Measurements from ENCODE around the gene KERA.
"Not testable (repeated sequence)": the region's sequence is repeated elsewhere in the genome, so short reads cannot be mapped to it uniquely, and the experiment has no call there.

Gene KERA, protein sequence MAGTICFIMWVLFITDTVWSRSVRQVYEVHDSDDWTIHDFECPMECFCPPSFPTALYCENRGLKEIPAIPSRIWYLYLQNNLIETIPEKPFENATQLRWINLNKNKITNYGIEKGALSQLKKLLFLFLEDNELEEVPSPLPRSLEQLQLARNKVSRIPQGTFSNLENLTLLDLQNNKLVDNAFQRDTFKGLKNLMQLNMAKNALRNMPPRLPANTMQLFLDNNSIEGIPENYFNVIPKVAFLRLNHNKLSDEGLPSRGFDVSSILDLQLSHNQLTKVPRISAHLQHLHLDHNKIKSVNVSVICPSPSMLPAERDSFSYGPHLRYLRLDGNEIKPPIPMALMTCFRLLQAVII

DNA sequence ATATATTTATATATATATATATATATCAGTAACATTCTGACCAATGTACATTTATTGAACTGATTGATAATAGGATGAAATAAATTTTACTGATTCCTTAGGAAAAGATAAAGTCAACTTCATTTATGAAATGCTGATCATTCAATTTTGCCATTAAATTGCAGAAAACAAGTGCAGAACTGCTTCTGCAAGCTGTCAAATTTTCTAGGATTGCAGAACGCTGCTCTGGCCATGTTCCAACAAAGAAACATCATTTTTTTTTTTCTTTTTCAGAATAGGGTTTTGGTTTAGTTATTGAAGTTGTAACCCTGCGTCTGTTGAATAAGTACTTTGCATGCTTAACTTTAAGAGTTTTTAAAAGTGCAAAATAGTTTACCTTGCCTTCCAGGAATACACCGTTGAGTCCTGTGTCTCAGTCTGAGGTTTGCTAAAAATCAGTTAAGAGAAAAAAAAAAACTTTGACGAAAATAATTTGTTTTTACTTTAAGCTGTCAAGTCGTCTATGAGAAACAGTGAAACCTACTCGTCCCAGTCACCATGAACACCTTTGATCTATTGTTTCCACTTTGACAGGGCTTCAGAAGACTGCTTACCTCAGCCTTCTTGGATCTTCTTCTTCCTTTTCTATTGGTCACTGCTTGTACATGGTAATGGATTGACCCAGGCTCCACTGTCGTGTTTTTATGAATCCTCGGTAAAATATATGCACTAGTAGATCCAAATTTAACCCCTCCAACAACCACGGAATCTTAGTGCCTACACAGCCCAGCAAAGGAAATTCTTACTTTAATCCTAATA is at the start of gene KERA:
KERA (minus strand) TSS at position 657 of the 798 bp plus-strand sequence. CDS start 1,743 bp downstream, outside the sequence.
- DNase-seq: no peak

DNA sequence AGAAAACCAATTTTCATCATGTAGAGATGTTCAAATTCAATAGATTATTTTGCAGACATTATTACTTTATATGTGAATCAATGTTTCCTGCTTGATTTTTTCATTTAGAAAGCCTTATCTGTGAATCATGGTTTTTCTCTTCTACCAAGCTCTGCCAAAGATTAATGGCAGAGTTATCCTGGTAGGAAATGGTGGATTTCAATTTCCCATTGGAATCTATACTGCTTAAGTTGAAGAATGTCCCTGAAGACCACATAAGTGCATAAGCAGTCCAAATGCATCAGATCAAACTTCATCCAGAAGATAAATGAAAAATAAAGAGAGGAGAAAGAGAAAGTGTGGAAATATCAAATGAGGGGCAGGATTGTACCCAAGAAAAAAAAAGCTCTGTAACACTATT is 48.5 kb upstream of the KERA start:
- DNase-seq: no peak

DNA sequence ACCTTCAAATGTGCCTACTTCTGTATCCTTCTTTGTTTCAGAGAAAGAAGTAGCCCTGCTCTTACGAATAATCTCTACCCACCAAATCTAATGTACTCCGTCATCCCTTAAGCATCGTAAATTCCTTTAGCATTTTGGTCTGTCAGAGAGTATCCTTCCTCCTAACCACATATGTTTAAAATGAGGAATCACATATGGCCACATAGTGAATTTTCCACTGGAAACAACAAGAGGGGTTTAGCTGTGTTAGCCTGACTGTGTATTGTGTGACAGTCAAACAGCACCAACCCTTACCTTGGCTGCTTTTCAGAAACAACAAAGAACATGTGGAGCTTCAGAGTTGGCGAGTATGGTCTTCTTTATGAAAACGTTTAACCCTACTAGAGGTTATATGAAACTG is 48.0 kb upstream of the KERA start:
- no peak for DNase-seq

DNA sequence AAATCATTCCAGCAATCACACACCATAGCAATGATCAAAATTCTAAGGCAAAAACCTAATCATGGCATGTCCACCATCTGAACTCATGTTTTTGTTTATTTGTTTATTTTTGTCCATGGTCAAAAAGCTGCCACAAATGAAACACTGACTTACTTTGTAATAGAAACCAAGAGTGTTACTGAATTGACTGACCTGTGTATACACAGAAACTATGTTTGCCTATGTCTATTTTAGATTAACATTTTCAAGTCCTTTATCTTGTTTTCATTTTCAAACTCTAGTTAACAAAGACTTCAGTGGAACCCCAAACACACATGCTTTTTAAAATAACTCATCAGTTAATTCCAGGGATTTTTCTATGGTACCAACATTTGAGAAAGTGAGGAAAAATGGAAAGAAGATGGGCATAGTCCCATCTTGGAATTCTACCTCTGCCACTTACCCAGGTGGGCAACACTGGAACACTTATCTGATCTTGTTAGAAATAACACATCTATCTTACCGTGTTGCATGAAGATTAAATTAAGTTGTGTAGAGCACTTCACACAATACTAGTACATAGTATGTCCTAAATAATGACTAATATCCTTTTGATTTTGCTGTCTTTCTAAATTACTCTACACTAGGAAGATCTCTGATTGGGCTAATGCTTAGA is 47.1 kb upstream of the KERA start:
- no peak for DNase-seq

DNA sequence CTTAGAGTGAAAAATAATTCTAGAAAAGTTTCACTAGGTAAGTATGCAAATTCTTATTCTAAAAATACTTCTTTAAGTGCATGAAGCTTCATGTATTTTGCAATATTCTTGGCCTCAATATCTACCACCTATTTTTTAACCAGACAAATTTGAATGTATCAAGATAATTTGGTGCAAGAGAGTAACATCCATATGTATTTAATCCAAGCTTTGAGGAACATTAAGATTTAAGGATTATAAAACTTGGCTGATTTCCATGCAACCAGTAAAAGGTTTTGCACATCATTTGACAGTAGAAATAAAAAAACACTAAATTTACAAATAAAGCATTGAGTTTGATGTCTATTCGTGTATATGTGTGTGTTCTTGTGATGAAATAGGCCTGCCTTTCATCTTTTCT is 45.8 kb upstream of the KERA start:
- DNase-seq: no peak

DNA sequence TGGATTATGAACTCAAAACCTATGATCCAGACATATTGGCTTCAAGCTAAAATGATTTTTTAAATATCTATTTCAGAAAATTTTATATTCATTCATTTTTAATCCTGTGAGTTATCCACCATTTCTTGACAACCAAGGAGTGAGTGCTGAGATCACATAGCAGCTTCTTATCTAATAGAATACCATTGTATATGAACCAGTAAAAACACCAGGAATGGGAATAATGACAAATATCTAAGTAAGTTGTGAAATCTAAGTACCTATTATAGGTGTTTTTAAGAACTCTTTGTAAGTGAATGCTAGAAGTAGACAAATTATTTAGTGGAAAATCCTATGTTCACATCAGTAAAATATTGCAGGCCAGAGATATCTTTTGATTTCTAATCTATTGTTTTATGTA is 45.3 kb upstream of the KERA start:
- no peak for DNase-seq

DNA sequence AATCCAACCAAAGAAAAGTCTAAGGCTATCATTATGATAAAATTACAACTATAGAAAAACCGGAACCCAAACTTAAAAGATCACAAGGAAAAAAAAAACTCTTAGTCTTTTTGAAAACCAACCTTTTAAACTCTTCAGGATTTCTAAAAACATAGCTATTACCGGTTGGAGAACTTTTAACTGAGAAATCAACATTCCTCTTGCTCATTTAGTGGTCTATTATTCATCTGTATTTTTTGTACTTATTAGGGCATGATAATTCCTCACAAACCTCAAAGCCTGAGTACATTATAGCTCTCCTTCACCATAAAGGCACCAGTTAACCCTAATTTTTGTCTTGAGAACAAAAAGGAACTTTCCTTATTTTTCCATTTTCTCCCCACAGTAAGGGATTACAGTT is 43.1 kb upstream of the KERA start:
- DNase-seq: no peak

DNA sequence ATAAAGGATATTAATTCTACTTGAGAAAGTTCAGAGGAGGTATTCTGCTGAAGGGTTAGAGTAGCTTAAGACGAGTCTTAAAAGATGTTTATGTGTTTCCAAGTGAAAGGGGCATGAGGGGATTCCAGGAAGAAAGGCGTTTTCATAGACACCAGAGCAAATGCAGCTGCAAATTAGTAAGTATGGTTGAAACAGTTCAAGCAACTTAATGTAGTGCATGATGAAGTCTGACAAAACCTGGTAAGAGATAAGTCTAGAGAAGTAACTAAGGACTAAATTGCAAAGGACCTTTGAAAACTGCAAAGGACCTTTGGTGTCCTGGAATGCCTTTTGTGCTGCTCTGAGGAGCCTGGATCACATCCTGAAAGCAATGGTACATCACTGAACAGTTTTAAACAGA is 42.0 kb upstream of the KERA start:
- no peak for DNase-seq

DNA sequence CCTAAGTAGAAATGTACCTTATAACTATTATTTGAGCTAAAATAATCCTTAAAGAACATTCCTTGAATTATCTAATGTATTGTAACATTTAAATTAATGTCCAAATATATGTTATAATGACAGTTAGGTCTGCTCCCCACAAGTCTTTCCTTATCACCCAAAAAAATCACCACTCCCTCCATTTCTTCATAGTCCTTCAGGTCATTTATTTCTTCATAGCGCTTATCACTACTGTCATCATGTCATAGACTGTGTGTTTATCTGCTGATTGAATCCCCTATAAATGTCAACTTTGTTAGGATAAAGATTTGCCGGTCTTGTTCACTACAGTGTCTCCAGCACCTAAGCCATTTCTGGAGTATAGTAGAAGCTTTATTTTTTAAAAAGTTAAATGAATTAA is 41.5 kb upstream of the KERA start:
- DNase-seq: no peak

DNA sequence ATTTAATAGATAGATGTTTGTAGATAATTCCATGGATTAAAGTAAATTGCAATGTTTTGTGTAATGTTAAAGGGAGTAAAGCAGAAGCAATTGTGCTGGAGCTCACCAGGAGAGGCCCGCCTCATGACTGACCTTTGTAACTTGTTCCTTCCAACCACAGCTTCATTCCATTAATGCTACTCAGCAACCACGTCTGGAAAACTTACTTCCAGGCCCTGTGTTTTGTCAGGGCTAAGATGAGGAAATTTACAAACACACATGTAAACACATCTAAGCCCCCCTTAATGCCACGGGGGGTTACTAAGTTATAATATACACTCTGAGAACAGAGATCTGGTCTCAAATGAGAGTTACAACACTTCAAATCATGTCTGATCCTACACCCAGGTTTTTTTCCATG is 41.1 kb upstream of the KERA start:
- no peak for DNase-seq

DNA sequence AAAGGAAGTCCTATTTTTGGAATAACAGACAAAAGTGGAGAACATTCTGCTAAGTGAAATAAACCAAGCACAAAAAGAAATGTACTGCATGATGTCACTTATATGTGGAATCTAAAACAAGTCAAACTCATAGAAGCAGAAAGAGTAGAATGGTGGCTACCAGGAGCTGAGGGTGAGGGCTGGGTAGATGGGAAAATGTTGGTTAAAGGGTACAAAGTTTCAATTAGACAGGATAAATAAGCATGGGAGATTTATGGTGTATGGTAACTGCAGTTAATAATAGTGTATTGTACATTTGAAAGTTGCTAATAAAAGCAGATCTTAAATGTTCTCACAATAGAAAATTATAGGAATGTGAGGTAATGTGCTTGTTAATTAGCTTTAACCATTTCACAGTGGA is 40.6 kb upstream of the KERA start:
- no peak for DNase-seq

DNA sequence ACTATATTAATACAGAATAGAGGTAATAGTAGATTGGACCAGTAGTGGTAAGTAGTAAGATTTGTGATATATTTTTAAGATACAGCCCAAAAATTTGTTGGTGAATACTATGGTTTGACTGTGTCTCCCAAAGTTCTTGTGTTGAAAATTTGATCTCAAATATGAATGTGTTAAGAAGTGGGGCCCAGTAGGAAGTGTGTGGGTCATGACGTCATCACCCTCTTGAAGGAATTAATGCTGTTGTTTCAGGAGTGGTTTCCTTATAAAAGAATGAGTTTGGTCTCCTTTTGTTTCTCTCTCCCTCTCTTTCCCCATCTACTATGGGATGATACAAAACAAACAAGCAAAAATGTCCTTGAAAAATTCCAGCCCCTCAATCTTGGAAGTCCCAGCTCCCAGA is 37.1 kb upstream of the KERA start:
- no peak for DNase-seq

DNA sequence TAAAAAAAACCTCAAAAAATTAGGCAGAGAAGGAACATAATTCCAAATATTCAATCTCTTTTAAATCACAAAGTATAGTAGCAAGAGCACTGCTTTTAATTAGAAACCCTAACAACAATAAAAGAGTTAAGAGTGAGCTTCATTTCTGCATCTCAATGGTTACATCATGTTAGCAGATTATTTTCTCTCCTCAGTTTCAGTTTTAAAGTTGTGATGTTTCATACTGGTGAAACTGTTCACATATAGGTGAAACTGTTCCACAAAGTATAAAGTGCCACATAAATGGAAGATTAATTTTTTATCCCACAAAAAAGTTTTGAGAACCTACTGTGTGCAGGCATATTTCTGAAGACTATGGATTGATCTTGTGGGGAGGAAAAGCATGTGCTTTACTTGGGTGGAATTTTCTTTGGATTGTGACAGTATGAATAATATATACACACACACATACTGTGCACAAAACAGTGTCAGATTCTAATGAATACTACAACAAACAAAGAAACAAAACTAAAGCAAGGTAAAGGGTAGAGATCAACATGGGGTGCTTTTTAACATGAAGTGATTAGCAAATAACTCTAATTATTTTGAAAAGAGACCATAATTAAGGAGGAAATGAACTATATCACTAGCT is 36.3 kb upstream of the KERA start:
- no peak for DNase-seq

DNA sequence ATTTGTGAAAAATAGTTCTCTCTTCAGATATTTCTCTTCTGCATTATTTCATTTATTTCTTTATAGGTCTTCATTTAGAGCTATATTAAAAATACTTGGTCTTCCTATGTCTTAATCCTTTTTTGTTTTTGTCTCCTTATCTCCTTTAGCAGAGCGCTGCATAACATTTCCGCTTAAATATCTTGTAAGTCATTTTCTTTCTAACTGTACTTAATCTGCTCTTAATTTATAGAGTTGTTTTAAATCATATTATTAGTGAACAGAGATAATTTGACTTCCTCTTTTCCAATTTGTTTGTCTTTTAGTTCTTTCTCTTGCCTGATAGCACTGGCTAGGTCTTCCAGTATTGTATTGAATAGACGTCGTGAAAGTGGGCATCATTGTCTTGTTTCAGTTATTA is 35.5 kb upstream of the KERA start:
- DNase-seq: no peak

DNA sequence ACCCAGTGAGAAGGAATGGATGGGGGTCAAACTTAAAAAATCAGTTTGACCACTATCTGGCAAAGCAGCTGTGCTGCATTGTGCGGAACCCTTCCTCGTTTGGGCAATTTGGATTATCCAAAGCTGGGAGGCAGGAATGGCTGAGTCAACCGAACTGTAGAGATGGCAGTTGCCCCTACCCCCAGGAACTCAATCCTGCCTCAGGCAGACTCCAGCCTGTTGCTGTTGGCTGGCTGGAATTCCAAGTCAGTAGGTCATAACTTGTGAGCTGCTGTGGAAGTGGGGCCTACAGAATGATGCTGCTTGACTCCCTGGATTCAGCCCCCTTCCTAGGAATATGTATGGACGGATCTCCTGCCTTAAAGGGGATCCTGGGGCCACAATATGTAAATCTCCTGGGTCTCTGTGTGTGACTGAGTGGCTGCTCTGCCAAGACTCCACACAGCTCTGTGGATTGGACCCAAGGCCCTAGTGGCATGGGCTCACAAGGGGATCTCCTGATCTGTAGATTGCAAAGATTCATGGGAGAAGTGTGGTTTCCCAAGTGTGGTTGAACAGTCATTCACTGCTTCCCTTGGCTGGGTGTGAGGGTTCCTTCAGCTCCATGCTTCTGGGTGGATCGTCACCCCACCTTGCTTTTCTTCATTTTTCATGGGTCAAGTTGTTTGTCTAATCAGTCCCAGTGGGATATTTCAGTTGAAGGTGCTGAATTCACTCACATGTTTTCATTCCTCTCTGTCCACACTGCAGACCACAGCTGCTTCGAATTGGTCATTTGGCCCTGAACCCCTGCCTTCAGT is 34.3 kb upstream of the KERA start:
- DNase-seq: no peak

DNA sequence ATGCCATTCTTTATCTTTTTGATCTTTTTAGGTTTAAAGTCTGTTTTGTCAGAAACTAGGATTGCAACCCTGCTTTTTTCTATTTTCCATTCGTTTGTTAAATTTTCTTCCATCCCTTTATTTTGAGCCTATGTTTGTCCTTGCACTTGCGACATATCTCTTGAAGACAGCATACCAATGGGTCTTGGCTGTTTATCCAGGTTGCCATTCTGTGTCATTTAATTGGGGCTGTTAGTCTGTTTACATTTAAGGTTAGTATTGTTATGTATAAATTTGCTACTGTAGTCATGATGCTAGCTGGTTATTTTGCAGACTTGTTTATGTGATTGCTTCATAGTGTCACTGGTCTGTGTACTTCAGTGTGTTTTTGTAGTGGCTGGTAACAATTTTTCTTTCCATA is 32.1 kb upstream of the KERA start:
- not testable (repeated sequence) for DNase-seq

DNA sequence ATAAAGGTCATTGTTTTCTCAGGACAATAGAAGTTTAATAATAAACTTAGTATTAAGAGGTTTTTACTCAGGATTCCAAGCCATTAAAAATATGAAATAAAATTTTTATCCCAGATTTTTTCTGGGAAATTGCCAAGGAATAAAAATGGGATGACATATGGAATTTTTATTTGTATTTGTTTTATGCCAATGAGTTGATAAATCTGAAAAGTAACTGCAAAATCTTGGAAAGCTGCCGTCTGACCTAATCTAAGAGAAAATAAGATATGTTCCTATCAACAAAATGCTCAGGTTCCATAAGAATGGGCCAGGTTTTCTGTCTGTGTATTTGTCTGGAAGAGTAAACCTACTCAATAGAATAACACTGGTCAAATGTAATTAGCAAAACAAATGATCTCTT is 22.2 kb upstream of the KERA start:
- no peak for DNase-seq

DNA sequence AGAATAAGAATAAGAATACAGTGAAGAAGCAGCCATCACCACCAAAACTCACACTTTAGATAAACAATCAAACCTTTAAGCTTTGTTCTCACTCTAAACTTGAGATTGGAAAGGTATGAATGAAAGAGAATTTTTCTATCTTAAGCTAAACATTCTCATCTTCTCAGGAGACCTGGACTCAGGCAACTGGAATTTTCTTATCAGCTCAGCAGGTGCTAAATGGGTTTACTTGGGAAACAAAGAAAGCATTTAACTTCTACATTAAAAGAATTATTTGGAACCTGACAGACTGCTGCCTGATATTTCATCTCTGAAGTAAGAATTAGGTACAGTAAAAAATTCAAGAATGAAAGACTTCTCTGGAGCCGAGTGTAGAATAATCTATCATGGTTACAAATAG is 20.7 kb upstream of the KERA start:
- no peak for DNase-seq

DNA sequence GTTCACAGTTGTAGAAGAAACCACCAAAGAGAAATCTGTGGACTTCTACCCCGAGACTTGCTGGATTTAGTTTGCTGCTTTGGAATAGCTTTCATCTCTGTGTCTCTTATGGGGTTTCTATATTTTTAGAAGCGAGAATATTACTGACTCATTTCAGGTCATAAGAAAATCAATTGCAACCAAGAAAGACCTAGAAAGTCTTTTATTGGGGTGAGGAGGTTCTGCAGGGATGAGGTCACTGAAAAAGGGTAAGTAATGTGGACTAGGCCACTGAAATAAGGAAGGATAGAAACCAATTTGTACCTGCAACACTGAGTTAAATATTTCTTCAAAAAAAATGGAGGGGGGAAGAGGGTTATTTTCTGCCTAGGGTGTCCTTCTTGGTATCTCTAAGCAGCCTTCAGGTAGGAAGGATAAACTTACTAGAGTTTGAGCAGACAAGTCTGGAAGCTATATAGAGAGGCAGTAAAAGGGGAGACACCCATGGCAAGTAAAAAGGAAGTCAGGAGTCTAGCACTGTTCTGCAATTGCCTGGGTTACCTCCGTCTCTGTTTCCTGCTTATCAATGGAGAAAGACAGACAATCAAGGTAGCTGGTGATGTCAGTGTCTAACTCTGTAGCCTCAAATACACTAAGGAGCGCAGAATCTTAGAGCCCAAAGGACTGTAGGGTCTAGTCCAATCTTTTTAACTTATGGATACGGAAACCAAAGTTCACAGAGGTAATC is 19.6 kb upstream of the KERA start:
- no peak for DNase-seq

DNA sequence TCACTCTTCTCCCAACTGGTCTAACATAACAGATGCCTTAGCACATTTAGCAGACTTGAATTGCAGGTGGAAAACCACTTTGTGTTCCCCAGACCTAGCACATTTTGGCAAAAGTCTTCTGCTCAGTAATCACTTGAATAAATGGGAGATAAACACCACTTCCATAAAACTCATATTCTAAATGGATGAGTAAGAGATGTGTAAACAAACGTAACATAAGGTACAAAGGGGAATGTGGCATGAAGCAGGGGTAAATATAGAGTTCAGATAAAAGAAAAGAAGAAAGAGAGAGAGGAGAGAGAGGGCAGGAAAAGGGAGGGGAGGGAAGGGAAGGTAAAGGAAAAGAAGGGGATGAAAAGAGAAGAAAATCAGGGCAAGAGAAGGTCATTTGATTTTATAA is 17.0 kb upstream of the KERA start:
- no peak for DNase-seq

DNA sequence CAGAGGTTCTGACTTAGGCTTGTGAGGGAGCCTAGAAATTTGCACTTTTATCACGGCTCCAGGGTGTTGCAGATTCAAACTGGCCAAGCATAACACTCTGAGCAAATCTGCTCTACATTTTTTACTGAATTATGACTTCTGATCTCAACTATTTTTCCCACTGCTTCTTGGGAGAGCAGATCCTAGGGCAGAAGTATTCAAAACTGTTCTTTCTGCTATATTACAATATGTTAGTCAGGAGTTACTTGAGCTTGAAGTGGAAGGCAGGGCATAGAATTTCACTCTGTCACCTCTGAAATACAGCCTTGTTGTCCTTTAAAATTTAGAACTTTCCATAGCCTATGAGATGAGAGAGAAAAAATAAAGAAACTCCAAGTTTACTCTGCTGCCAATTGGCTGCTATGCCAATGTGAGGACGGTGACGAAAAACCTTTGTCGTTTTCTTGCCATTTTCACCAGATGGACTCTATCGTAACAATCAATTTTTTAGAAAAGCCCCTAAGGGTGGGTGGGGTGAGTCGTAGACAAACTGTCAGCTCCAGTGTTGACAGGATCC is 16.4 kb upstream of the KERA start:
- DNase-seq: no peak

DNA sequence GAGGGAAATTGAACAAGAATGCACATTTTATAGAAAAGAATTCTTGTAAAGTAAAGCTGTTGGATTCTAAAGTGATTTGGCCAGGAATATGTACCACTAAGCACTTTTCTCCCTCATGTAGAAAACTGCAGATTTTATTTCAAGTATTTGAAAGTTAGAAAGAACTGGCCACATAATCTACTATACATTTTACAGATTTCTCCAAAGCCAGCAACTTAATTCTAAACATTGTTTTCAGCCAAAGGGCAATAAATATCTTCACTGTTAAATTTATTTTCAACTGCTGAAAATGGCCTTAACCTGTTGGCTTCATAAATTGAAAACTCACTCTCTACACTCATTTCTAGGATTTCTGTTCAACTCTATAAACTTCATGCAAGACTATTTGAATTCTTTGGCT is 15.6 kb upstream of the KERA start:
- DNase-seq: no peak
